AG04449 (cell line): ENCODE data around the gene XPO6.
A peak's percentile ranks its signal among the peaks of the same experiment; 100 is the strongest.

ENCODE experiments used
- CTCF ChIA-PET: fragments of 350-600 bp; formaldehyde crosslinking; extraction: SDS; loops from one replicate; lab custom pipeline; 2021; ENCODE audit warnings: antibody characterized with exemption; lab: Yijun Ruan, JAX
- POLR2A ChIA-PET: fragments of 400-600, 350-600 bp; formaldehyde crosslinking; extraction: SDS; loops from one replicate; lab custom pipeline; 2020; ENCODE audit warnings: antibody characterized with exemption, inconsistent platforms; lab: Yijun Ruan, JAX
- DNase-seq: peaks from one replicate; pipeline ENCODE4 v3.0.0-alpha.2; 2010; ENCODE audit warnings: low read depth, low spot score
- H3K4me3 ChIP-seq: 2 replicates; pipeline ENCODE4 v1.5.1; 2011; ENCODE audit warnings: low read depth, mild to moderate bottlenecking, control low read depth, low read length
- TF ChIP-seq, protein P1 (sequence below): IDR thresholded peaks from one replicate; pipeline ENCODE4 v1.5.1; 2011; ENCODE audit warnings: mild to moderate bottlenecking, moderate library complexity, low read length, control low read depth, inconsistent platforms; ENCODE audit not compliant: insufficient read depth; ENCODE audit errors: missing control alignments

Gene XPO6

DNA sequence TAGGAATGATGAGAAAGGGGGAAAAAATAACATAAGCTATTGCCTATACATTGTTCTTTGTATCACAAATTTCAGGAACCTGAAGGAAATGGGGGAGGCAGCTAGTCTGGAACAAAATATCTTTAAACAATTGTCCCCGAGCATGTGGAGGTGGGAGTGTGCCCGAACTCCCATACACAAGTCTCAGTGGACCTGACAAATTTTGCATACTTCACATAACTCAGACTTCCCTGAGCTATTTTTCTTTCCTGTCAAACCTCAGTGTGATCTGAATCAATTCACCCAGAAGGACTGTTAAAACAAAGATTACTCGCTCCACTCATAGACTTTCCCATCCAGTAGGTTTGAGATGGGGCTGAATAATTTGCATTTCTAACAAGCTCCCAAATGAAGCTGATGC is 1.6 kb upstream of the XPO6 start:
- no peak for DNase-seq
- TF ChIP-seq, protein P1, sequence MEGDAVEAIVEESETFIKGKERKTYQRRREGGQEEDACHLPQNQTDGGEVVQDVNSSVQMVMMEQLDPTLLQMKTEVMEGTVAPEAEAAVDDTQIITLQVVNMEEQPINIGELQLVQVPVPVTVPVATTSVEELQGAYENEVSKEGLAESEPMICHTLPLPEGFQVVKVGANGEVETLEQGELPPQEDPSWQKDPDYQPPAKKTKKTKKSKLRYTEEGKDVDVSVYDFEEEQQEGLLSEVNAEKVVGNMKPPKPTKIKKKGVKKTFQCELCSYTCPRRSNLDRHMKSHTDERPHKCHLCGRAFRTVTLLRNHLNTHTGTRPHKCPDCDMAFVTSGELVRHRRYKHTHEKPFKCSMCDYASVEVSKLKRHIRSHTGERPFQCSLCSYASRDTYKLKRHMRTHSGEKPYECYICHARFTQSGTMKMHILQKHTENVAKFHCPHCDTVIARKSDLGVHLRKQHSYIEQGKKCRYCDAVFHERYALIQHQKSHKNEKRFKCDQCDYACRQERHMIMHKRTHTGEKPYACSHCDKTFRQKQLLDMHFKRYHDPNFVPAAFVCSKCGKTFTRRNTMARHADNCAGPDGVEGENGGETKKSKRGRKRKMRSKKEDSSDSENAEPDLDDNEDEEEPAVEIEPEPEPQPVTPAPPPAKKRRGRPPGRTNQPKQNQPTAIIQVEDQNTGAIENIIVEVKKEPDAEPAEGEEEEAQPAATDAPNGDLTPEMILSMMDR = no peak
- no peak overlapping the region for H3K4me3 ChIP-seq
- CTCF ChIA-PET = interaction anchor here (1.1 kb wide), 1 partner anchor 32 kb away, joined by 3 read pairs; no protein-coding TSS in a partner anchor
- POLR2A ChIA-PET = no interaction called here

DNA sequence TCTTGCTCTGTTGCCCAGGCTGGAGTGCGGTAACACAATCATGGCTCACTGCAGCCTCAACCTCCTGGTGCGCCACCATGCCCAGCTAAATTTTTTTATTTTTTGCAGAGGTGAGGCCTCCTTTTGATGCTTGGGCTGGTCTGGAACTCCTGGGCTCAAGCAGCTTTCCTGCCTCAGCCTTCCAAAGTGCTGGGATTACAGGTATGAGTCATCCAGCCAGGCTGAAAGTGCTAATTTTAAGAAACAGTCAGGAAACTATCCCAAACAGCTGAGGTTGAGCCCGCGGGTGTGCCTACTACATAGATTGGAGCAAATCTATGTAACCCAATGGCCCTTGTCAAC is 738 bp upstream of the XPO6 start:
- ChIA-PET POLR2A (interaction anchor here (0.7 to 0.8 kb wide), 2 partner anchors 26 to 121 kb away, joined by 3 to 4 read pairs; no protein-coding TSS in a partner anchor), CTCF (interaction anchor here (0.7 kb wide), 1 partner anchor 16 kb away, joined by 3 read pairs; no protein-coding TSS in a partner anchor)
- peak overlapping the region; percentile 80 for H3K4me3 ChIP-seq

DNA sequence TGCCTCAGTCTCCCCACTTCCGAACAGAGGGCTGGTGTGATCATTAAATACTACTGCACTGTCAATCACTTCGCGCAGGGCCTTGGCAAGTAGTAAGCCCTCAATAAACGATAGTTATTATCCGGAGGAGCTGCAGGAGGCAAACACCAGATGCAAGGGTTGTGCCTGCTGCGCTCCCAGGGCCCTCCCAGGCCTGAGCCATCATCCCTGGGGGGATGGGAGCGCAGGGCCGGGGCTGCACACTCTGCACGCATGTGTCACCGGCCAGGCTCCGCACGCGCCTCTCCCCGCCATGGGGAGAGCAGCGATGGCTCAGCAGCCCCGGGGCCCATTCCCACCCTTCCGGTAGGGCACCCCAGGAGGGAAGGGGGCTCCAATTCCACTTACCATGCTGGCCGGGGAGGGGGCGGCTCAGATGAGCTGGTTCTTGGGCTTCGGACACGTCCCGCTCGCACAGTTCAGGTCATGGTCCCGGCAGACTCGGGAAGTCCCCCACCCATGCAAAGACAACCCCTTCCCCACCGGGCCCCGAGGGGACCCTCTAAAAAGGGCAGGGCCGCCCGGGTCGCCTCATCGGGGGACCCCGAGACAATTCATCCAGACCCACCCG is 681 bp downstream of the XPO6 start:
- ChIA-PET POLR2A (interaction anchor here (0.6 to 1.7 kb wide), 5 partner anchors 9 to 30 kb away, joined by 3 to 7 read pairs (median 4); no protein-coding TSS in a partner anchor), CTCF (interaction anchor here (0.7 to 1.7 kb wide), 5 partner anchors 14 to 140 kb away, joined by 3 to 5 read pairs (median 4); no protein-coding TSS in a partner anchor)
- TF ChIP-seq, protein P1 = no peak
- H3K4me3 ChIP-seq = peak overlapping the region; percentile 80
- no peak for DNase-seq

More for the DNA sequence above, 738 bp upstream of the XPO6 start:
- TF ChIP-seq, protein P1 = no peak
- no peak for DNase-seq

DNA sequence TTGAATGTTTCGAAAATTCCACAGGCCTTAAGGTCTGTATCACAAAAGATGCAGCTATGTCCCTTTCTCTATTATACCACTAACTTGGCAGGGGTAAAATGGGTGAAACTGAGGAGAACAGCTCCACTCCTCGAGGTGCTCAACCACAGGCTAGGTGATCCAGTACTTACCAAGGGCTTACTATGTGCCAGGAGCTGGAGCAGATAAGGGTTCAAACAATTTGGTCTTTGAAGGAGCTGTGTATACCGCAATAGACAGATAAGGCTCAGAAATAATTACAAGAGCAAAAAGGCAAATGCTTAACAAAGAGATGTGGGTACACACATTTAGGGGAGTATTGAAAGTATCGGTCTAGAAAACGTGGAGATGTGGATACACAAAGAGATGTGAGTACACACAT is 1.5 kb downstream of the XPO6 start:
- CTCF ChIA-PET = interaction anchor here (0.9 to 1.7 kb wide), 5 partner anchors 9 to 140 kb away, joined by 3 to 5 read pairs (median 4); no protein-coding TSS in a partner anchor
- TF ChIP-seq, protein P1 = no peak
- DNase-seq = no peak
- POLR2A ChIA-PET = interaction anchor here (0.7 to 1.7 kb wide), 2 partner anchors 16 to 29 kb away, joined by 3 to 7 read pairs; no protein-coding TSS in a partner anchor
- peak overlapping the region; percentile 80 for H3K4me3 ChIP-seq

DNA sequence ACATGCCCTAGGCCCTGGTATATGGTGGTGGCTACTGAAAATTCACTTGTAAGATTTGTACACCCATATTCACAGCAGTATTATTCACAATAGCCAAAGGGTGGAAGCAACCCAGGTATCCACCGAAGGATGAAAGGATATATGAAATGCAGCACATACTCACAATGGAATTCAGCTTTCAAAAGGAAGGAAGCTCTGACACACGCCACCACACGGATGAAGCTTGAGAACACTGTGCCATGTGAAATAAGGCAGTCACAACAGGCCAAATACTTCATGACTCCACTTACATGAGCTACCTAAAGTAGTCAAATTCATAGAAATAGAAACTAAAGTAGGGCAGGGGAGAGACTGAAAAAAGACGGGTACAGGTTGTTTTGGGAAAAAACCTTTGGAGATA is 2.9 kb downstream of the XPO6 start:
- CTCF ChIA-PET = no interaction called here
- DNase-seq = no peak
- TF ChIP-seq, protein P1 = no peak
- no peak overlapping the region for H3K4me3 ChIP-seq
- POLR2A ChIA-PET = no interaction called here

DNA sequence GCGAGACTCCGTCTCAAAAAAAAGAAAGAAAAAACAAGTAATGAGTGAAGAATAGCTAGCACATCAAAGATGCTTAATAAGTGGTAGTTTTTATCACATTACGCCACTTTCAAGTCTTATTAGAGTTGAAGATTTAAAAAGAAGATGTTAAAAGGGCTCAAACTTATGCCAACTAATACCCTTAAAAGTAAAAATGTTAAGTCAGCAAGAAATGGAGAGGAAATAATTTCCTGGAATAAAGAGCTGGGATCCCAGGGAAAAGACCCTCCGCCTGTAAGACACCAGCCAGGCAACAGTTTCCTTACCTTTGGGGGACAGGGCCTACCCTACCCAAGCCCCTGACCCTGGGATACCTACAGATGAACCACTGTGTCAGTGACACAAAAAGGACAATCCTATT is 3.6 kb downstream of the XPO6 start:
- TF ChIP-seq, protein P1 = no peak
- ChIA-PET POLR2A (no interaction called here), CTCF (no interaction called here)
- no peak overlapping the region for H3K4me3 ChIP-seq
- DNase-seq = no peak
